PFSK-1 (cell line): Measurements from ENCODE around the gene FBN2.

Experiments
- POLR2AphosphoS5 ChIP-seq: IDR thresholded peaks from 2 replicates; pipeline ENCODE4 v1.6.1; 2012; ENCODE audit warnings: low read depth, mild to moderate bottlenecking, control low read depth, low read length, moderate library complexity
- SIN3A ChIP-seq: IDR thresholded peaks from 2 replicates; pipeline ENCODE4 v1.6.1; 2012; ENCODE audit warnings: mild to moderate bottlenecking, low read length, moderate library complexity, borderline replicate concordance; ENCODE audit not compliant: insufficient read depth
- TF ChIP-seq, protein P1 (sequence below), 2 experiments: IDR thresholded peaks; 2 replicates each; pipeline versions ENCODE4 v1.6.1 to v1.8.0; 2011 to 2012; ENCODE audit warnings: low read depth in 2 of 2, low read length in 2 of 2, control low read depth in 1 of 2, inconsistent platforms in 1 of 2, mild to moderate bottlenecking in 1 of 2, moderate library complexity in 1 of 2; ENCODE audit not compliant: insufficient read depth in 1 of 2

DNA sequence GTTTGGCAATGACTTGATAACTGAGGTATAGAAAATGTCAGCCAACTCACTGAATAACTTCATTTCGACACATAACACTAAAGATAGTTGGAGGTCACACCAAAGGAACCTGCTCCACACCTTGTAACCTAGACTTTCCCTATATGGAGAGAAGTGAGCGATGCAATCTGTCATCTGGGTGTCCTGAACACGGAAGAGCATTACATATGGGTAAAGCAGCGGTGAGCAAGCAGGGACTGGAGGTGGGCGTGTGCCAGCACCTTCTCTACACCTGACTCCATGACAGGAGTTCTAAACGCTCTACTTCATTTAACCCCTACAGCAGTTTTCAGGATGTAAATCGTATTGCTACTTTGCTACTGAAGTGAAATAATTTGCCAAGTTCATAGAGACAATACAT, 301.7 kb downstream of the FBN2 start:
- TF ChIP-seq, protein P1, sequence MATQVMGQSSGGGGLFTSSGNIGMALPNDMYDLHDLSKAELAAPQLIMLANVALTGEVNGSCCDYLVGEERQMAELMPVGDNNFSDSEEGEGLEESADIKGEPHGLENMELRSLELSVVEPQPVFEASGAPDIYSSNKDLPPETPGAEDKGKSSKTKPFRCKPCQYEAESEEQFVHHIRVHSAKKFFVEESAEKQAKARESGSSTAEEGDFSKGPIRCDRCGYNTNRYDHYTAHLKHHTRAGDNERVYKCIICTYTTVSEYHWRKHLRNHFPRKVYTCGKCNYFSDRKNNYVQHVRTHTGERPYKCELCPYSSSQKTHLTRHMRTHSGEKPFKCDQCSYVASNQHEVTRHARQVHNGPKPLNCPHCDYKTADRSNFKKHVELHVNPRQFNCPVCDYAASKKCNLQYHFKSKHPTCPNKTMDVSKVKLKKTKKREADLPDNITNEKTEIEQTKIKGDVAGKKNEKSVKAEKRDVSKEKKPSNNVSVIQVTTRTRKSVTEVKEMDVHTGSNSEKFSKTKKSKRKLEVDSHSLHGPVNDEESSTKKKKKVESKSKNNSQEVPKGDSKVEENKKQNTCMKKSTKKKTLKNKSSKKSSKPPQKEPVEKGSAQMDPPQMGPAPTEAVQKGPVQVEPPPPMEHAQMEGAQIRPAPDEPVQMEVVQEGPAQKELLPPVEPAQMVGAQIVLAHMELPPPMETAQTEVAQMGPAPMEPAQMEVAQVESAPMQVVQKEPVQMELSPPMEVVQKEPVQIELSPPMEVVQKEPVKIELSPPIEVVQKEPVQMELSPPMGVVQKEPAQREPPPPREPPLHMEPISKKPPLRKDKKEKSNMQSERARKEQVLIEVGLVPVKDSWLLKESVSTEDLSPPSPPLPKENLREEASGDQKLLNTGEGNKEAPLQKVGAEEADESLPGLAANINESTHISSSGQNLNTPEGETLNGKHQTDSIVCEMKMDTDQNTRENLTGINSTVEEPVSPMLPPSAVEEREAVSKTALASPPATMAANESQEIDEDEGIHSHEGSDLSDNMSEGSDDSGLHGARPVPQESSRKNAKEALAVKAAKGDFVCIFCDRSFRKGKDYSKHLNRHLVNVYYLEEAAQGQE (IDR thresholded peaks at IDR 0.05; ENCODE audit: insufficient read depth in 1 of 2, low read depth in 2 of 2, low read length in 2 of 2), result no peak
- TF ChIP-seq POLR2AphosphoS5, result no peak
- TF ChIP-seq SIN3A, result no peak
